COLO668 (cell line): Measurements from ENCODE around the gene HTR2C.
"Not testable (repeated sequence)": the region's sequence is repeated elsewhere in the genome, so short reads cannot be mapped to it uniquely, and the experiment has no call there.

Source experiments
- DNase-seq: peaks from one replicate; lab custom pipeline; 2025; ENCODE audit not compliant: unreplicated experiment; lab: John Stamatoyannopoulos, UW

HTR2C gene

GRCh38 chrX:114710571-114710970 lies 126.7 kb downstream of the HTR2C start:
- DNase-seq: no peak

GRCh38 chrX:114712466-114712865 lies 128.6 kb downstream of the HTR2C start:
- no peak for DNase-seq

GRCh38 chrX:114715096-114715495 lies 131.2 kb downstream of the HTR2C start:
- no peak for DNase-seq

- no peak for DNase-seq
These were observed 134.0 kb downstream of the HTR2C start for GRCh38 chrX:114717921-114718320.

GRCh38 chrX:114766541-114766940 lies 182.7 kb downstream of the HTR2C start:
- DNase-seq: no peak

- no peak for DNase-seq
These were observed 190.8 kb downstream of the HTR2C start for GRCh38 chrX:114774691-114775090.

GRCh38 chrX:114782925-114783324 lies 199.0 kb downstream of the HTR2C start:
- no peak for DNase-seq

- no peak for DNase-seq
These were observed 203.2 kb downstream of the HTR2C start for GRCh38 chrX:114787061-114787460.

GRCh38 chrX:114797494-114797893 lies 213.6 kb downstream of the HTR2C start:
- DNase-seq: no peak

GRCh38 chrX:114798907-114799306 lies 215.0 kb downstream of the HTR2C start:
- no peak for DNase-seq

GRCh38 chrX:114800719-114801118 lies 216.8 kb downstream of the HTR2C start:
- no peak for DNase-seq

GRCh38 chrX:114819509-114819908 lies 235.6 kb downstream of the HTR2C start:
- no peak for DNase-seq

- DNase-seq: no peak
These were observed 257.2 kb downstream of the HTR2C start for GRCh38 chrX:114841051-114841450.

GRCh38 chrX:114842181-114842580 lies 258.3 kb downstream of the HTR2C start:
- DNase-seq: no peak

GRCh38 chrX:114889481-114889880 lies 305.6 kb downstream of the HTR2C start:
- DNase-seq: no peak

- DNase-seq: no peak
These were observed 319.7 kb downstream of the HTR2C start for GRCh38 chrX:114903618-114904017.

GRCh38 chrX:114905251-114905650 lies 321.4 kb downstream of the HTR2C start:
- DNase-seq: no peak

GRCh38 chrX:114906984-114907510 lies 323.2 kb downstream of the HTR2C start:
- no peak for DNase-seq

- DNase-seq: no peak
These were observed 340.5 kb downstream of the HTR2C start for GRCh38 chrX:114924423-114924822.

- DNase-seq: no peak
These were observed 341.0 kb downstream of the HTR2C start for GRCh38 chrX:114924856-114925255.

- DNase-seq: no peak
These were observed 346.3 kb downstream of the HTR2C start for GRCh38 chrX:114930227-114930626.

- DNase-seq: no peak
These were observed 348.7 kb downstream of the HTR2C start for GRCh38 chrX:114932550-114932949.

- not testable (repeated sequence) for DNase-seq
These were observed 349.4 kb downstream of the HTR2C start for GRCh38 chrX:114933291-114933690.

GRCh38 chrX:114937090-114937489 lies 353.2 kb downstream of the HTR2C start:
- DNase-seq: not testable (repeated sequence)
